HG02588 (cell line): Measurements from ENCODE around the gene MMP11.

ENCODE experiments used
- ATAC-seq: cut with Tn5 transposase; IDR thresholded peaks from one replicate; pipeline ENCODE4 v1.9.1; 2021; ENCODE audit warnings: mild to moderate bottlenecking, moderate library complexity; ENCODE audit not compliant: unreplicated experiment

Gene MMP11

GRCh38 chr22:23756891-23757290, 15.8 kb upstream of the MMP11 start:
- no peak for ATAC-seq

GRCh38 chr22:23759566-23759965, 13.1 kb upstream of the MMP11 start:
- no peak for ATAC-seq

GRCh38 chr22:23760056-23760455, 12.6 kb upstream of the MMP11 start:
- ATAC-seq = no peak

- no peak for ATAC-seq
Observed at GRCh38 chr22:23762842-23763578, 9.6 kb upstream of the MMP11 start, which contains the start of gene C22orf15. C22orf15 (plus strand) TSS chr22:23762990; CDS start chr22:23763307, 317 bp downstream.

GRCh38 chr22:23763579-23763945, 9.1 kb upstream of the MMP11 start:
- ATAC-seq = no peak

GRCh38 chr22:23763954-23764353, 8.7 kb upstream of the MMP11 start:
- no peak for ATAC-seq

GRCh38 chr22:23764899-23765881, 7.5 kb upstream of the MMP11 start:
- no peak for ATAC-seq

GRCh38 chr22:23767303-23767672, 5.4 kb upstream of the MMP11 start:
- no peak for ATAC-seq

- no peak for ATAC-seq
Observed at GRCh38 chr22:23767673-23768548, 4.7 kb upstream of the MMP11 start, which contains the start of gene CHCHD10. CHCHD10 (minus strand) TSS chr22:23767972; CDS start chr22:23767874, 98 bp downstream.

GRCh38 chr22:23769321-23769965, 3.2 kb upstream of the MMP11 start:
- ATAC-seq = no peak

GRCh38 chr22:23772315-23772648, 367 bp upstream of the MMP11 start:
- ATAC-seq = no peak

GRCh38 chr22:23773483-23774113, 949 bp downstream of the MMP11 start:
- ATAC-seq = no peak

- no peak for ATAC-seq
Observed at GRCh38 chr22:23774114-23774921, 1.7 kb downstream of the MMP11 start.

GRCh38 chr22:23774922-23775436, 2.3 kb downstream of the MMP11 start:
- ATAC-seq = no peak

GRCh38 chr22:23775779-23776375, 3.2 kb downstream of the MMP11 start:
- no peak for ATAC-seq

GRCh38 chr22:23777776-23778576, 5.3 kb downstream of the MMP11 start:
- no peak for ATAC-seq

GRCh38 chr22:23778577-23778900, 5.9 kb downstream of the MMP11 start:
- ATAC-seq = no peak

GRCh38 chr22:23779083-23779482, 6.4 kb downstream of the MMP11 start:
- no peak for ATAC-seq
